GM21576 (cell line): ENCODE data around the gene ATP11A.

Experiments used
- ATAC-seq: cut with Tn5 transposase; IDR thresholded peaks from one replicate; pipeline ENCODE4 v1.9.1; 2021; ENCODE audit warnings: mild to moderate bottlenecking, moderate library complexity; ENCODE audit not compliant: unreplicated experiment

Gene ATP11A

GRCh38 chr13:112756511-112756966 is 66.7 kb downstream of the ATP11A start:
- ATAC-seq, result no peak

- no peak for ATAC-seq
Observed at GRCh38 chr13:112756967-112757758, 67.3 kb downstream of the ATP11A start.

GRCh38 chr13:112757759-112758086 is 67.9 kb downstream of the ATP11A start:
- ATAC-seq, result no peak

GRCh38 chr13:112759053-112759452 is 69.2 kb downstream of the ATP11A start:
- no peak for ATAC-seq

- ATAC-seq, result no peak
Observed at GRCh38 chr13:112759827-112760226, 70.0 kb downstream of the ATP11A start.

- ATAC-seq, result no peak
Observed at GRCh38 chr13:112760435-112760834, 70.6 kb downstream of the ATP11A start.

- ATAC-seq, result no peak
Observed at GRCh38 chr13:112760931-112761330, 71.1 kb downstream of the ATP11A start.

GRCh38 chr13:112761701-112762689 is 72.2 kb downstream of the ATP11A start:
- no peak for ATAC-seq

GRCh38 chr13:112762690-112763080 is 72.8 kb downstream of the ATP11A start:
- ATAC-seq, result no peak

GRCh38 chr13:112764028-112764427 is 74.2 kb downstream of the ATP11A start:
- ATAC-seq, result no peak

GRCh38 chr13:112764864-112765561 is 75.2 kb downstream of the ATP11A start:
- ATAC-seq, result no peak

GRCh38 chr13:112765731-112766130 is 75.9 kb downstream of the ATP11A start:
- ATAC-seq, result no peak

GRCh38 chr13:112766336-112766735 is 76.5 kb downstream of the ATP11A start:
- no peak for ATAC-seq

GRCh38 chr13:112767506-112768471 is 78.0 kb downstream of the ATP11A start:
- ATAC-seq, result peak; percentile 79

GRCh38 chr13:112768795-112769481 is 79.1 kb downstream of the ATP11A start:
- ATAC-seq, result no peak

- ATAC-seq, result no peak
Observed at GRCh38 chr13:112769615-112770014, 79.8 kb downstream of the ATP11A start.

- ATAC-seq, result no peak
Observed at GRCh38 chr13:112770504-112770903, 80.7 kb downstream of the ATP11A start.

GRCh38 chr13:112771139-112771876 is 81.5 kb downstream of the ATP11A start:
- ATAC-seq, result no peak
